Small intestine (tissue), 7 donors: ENCODE measurements around the gene PPP2R2B. TPM values are rescaled to one million over a fixed set of nuclear protein-coding genes. Genes with fewer than 3 reads are reported as not detected.

Source experiments
- DNase-seq, 2 donors: peaks; one replicate each; pipeline versions ENCODE4 v3.0.0 to v3.0.0-alpha.2; 2013
- FAIRE-seq: peaks from 2 replicates; lab custom pipeline; 2012; peaks lifted over from hg19 to GRCh38; lab: Jason Lieb, UNC
- H3K27ac ChIP-seq, 3 donors: one replicate each; pipeline ENCODE4 v1.5.1; 2013; ENCODE audit warnings: low read length in 2 of 3, mild to moderate bottlenecking in 2 of 3, control low read depth in 1 of 3, inconsistent platforms in 1 of 3, low read depth in 1 of 3, moderate library complexity in 1 of 3
- H3K27me3 ChIP-seq, 3 donors: one replicate each; pipeline ENCODE4 v1.6.1; 2013; ENCODE audit warnings: low read length in 3 of 3, inconsistent platforms in 1 of 3; ENCODE audit not compliant: control insufficient read depth in 3 of 3, insufficient read depth in 3 of 3
- H3K36me3 ChIP-seq, 3 donors: one replicate each; pipeline ENCODE4 v1.6.1; 2013; ENCODE audit warnings: low read length in 3 of 3, inconsistent platforms in 1 of 3, low read depth in 1 of 3, mild to moderate bottlenecking in 1 of 3, moderate library complexity in 1 of 3; ENCODE audit not compliant: control insufficient read depth in 3 of 3, insufficient read depth in 2 of 3
- H3K4me1 ChIP-seq, 3 donors: one replicate each; pipeline ENCODE4 v1.6.1; 2013; ENCODE audit warnings: low read length in 2 of 3, inconsistent platforms in 1 of 3, low read depth in 1 of 3, mild to moderate bottlenecking in 1 of 3, moderate library complexity in 1 of 3; ENCODE audit not compliant: control insufficient read depth in 3 of 3, insufficient read depth in 2 of 3
- H3K4me3 ChIP-seq, 3 donors: one replicate each; pipeline ENCODE4 v1.5.1; 2013; ENCODE audit warnings: low read length in 3 of 3, control low read depth in 1 of 3, inconsistent platforms in 1 of 3, low read depth in 1 of 3, mild to moderate bottlenecking in 1 of 3, moderate library complexity in 1 of 3
- H3K9me3 ChIP-seq, 2 donors: one replicate each; pipeline ENCODE4 v1.6.1; 2013; ENCODE audit warnings: low read depth in 1 of 2, low read length in 1 of 2; ENCODE audit not compliant: control insufficient read depth in 2 of 2, insufficient read depth in 1 of 2
- WGBS, 3 donors: extraction: QIAGEN DNeasy Blood & Tissue Kit; methylation state at CpG; one replicate each; pipeline ENCODE4 v1.1.7; 2013; 5-methylcytosine and 5-hydroxymethylcytosine counted together
- polyA plus RNA-seq, 4 donors: library from polyadenylated mRNA; stranded (reverse) in 3 of 4; unstranded in 1 of 4; fragments of 200-250 nt in 3 of 4; fragments of 120-200 nt in 1 of 4; gene quantifications; one replicate each; pipeline versions ENCODE4 v1.2.1 to v1.2.3, GENCODE V29; 2013
- donor health status: healthy with polysubstance abuse.
- donor health status: control.
- donor health status: control.
- donor health status: Bipolar disorder and iron deficiency.
- donor health status: healthy.

The PPP2R2B gene
- polyA plus RNA-seq, 4 donors = 0.22 to 3.8 (median 1.6) TPM

DNA sequence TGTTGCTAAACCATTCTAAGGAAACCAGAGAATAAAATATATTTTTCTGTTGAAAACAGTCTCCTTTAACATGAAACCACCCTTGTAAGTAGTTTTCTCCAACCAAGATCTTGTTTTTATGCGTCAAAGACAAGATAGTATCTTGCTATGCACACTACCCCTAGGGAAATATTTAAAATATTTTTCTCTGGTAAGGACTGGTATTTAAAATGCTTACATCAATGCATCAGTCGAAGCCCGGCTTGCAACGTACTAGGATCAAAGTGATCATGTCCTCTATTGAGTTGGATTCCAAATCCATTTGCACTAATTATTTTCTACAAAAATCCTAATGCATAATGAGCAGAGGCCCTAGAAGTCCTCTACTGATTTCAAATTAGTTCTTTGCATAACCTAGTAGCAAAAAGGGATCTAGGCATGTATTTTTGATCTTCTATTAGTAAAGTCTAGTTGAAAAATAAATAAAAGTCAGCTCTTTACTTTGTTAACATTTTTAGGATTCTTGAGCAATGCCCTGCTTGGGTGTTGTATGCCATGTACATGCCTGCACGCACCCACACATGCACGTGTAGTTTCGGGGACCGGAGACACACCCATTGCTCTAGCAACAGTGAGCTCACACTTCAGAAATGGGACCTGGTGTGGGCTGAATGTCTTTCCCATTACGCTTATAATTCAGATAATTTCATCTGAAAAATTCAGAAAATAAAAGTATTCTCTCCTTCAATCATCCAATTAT is 197.5 kb downstream of the PPP2R2B start:
- Histone ChIP-seq H3K27ac (no peak overlapping the region), H3K4me3 (no peak overlapping the region), H3K36me3 (no peaks in the 10 kb centered on the region), H3K9me3 (no peaks in the 10 kb centered on the region), H3K27me3 (no peaks in the 10 kb centered on the region), H3K4me1 (no peaks in the 10 kb centered on the region)
- WGBS, 3 donors = 85 to 91% (median 88%) methylated on average over 9 of the region's 9 CpGs
- FAIRE-seq (no peak), DNase-seq (no peak)

DNA sequence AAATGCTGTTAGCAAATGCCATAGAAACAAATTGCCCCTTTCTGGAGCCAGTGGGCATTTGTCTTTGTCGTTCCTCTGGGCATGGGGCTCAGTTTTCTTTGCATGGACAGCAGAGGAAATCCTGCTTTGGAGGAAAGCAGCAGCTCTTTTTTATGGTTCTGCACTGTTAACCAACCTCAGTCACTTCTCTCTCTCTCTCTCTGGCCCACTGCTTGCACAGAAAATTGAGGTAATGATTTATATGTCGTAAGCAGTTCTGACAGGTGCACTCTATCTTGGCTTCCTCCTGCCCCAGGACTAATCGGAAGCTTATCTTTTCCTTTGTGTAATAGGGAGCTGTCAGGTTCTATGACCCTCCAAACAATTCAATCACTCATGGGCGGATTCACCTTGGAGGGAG is 202.9 kb downstream of the PPP2R2B start:
- Histone ChIP-seq H3K4me1 (no peaks in the 10 kb centered on the region), H3K36me3 (no peaks in the 10 kb centered on the region)
- FAIRE-seq = no peak

DNA sequence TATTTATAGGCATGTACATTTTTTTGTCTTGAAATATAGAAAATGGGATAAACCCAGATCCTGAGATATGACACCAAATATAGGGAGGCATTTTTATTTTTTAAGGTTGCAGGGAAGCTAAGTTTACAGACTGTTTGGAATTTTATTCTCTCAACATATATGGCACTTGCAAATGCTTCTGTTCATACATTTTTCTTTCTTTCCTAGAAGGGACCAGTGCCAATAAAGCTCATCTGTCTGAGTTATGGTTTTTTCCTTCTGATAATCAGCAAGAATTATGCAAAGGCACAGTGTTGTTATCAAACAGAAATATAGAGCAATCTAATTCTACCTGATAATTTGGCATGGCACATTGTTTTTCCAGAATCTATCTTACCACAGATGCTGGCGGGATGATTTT is 205.7 kb downstream of the PPP2R2B start:
- WGBS, 3 donors = 69 to 92% (median 86%) methylated on average over 1 of the region's 1 CpG

More for the DNA sequence above, 202.9 kb downstream of the PPP2R2B start:
- Histone ChIP-seq H3K27ac (no peak overlapping the region), H3K27me3 (no peaks in the 10 kb centered on the region), H3K9me3 (no peaks in the 10 kb centered on the region), H3K4me3 (no peak overlapping the region)
- DNase-seq = no peak
- WGBS, 3 donors = 10 to 22% (median 18%) methylated on average over 4 of the region's 4 CpGs

DNA sequence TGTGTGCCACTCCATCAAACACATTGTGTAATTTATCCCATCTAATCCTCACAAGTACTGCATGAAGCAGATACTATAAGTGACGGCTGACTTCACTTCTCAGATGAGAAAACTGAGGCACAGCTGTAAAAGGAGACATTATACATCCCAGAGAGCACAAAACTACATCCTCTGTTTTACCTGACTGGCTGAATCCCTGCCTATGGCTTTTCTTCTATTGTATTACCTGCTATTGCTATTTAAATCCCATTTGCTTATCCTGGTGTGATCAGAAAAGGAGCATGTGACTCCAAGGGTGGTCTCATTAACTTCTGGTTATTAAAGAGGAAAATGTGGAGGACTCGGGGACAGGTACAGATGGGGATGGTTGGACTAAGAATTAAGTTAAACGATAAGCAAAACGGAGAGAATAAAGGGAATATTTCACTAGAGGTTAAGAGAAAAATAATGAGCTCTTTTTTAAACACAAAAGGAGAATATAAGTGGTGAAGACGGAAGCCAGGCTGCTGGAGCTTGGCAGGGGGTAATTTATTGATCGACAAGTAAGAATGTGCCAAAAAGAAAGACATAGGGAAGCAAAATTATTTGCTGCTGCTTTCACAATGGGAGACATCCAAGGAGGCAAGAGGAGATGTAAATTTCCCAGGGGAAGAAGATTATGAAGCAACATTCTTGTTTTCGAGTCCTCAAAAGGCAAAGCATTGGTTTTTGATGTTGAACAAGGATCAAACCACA is 206.8 kb downstream of the PPP2R2B start:
- Histone ChIP-seq H3K27ac (no peak overlapping the region), H3K9me3 (no peaks in the 10 kb centered on the region), H3K27me3 (no peaks in the 10 kb centered on the region), H3K4me1 (no peaks in the 10 kb centered on the region), H3K36me3 (no peaks in the 10 kb centered on the region), H3K4me3 (no peak overlapping the region)
- DNase-seq (no peak), FAIRE-seq (no peak)
- 66 to 71% (median 68%) methylated on average over 7 of the region's 7 CpGs for WGBS, 3 donors

More for the DNA sequence above, 205.7 kb downstream of the PPP2R2B start:
- DNase-seq = no peak
- Histone ChIP-seq H3K4me1 (no peaks in the 10 kb centered on the region), H3K9me3 (no peaks in the 10 kb centered on the region), H3K27me3 (no peaks in the 10 kb centered on the region), H3K4me3 (no peak overlapping the region), H3K27ac (no peak overlapping the region), H3K36me3 (no peaks in the 10 kb centered on the region)
- no peak for FAIRE-seq

DNA sequence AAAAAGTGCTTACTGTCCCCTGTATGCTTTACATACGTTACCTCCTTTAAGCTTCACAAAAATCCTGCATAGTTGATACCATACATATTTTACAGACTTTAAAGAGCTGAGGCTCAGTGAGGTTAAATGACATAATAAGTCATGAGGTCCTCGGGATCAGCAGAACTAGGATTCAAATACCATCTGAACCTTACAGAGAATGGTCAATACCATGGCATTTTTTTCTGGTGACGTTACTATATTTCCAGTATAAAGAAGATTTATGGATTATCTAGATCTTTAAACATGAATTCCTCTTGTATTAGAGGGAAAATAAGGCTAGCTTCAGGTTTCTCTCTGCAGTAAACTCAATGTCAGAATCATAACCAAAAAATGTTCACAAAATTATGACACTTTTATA is 208.9 kb downstream of the PPP2R2B start:
- FAIRE-seq (no peak), DNase-seq (no peak)
- Histone ChIP-seq H3K4me1 (no peaks in the 10 kb centered on the region), H3K27ac (no peak overlapping the region), H3K36me3 (no peaks in the 10 kb centered on the region), H3K4me3 (no peak overlapping the region), H3K27me3 (no peaks in the 10 kb centered on the region), H3K9me3 (no peaks in the 10 kb centered on the region)
- 67 to 72% (median 69%) methylated on average over 3 of the region's 3 CpGs for WGBS, 3 donors

DNA sequence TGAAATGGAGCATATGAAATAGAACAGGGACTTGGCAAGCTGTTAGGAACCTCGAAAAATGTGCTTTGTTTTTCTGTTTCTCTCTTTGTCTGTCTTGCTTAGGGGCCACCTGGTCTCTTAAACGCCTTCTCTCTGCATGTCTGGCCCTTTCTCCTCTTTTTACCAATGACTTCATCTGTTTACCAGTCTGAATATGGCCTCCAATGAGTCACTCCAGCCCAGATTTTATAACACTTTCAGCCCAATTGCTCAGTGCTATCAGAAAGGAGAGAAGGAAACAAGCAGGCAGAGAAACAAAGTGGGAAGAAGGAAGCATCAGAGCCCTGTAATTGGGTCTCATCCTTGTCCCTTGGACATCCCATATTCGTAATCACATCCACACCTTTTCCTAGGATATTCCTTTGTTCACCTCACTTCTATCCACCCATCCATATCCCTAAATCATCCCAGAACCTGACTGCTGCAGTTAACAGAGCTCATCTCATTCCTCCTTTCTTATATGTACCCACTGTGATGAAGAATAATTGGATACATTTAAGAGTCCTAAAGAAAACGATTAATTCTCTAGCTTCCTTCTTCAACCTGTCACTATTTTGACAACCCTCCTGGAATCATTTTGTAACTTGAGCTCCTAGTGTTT is 210.8 kb downstream of the PPP2R2B start:
- no peaks in the 10 kb centered on the region for H3K27me3 ChIP-seq
- H3K9me3 ChIP-seq = no peaks in the 10 kb centered on the region
- WGBS, 3 donors = 18 to 44% (median 23%) methylated on average over 4 of the region's 4 CpGs
- H3K4me3 ChIP-seq = no peak overlapping the region
- H3K27ac ChIP-seq = no peak overlapping the region
- peak in 1 of 2 donors; percentile 13 for DNase-seq
- H3K4me1 ChIP-seq = no peaks in the 10 kb centered on the region
- no peak for FAIRE-seq
- H3K36me3 ChIP-seq = no peaks in the 10 kb centered on the region

DNA sequence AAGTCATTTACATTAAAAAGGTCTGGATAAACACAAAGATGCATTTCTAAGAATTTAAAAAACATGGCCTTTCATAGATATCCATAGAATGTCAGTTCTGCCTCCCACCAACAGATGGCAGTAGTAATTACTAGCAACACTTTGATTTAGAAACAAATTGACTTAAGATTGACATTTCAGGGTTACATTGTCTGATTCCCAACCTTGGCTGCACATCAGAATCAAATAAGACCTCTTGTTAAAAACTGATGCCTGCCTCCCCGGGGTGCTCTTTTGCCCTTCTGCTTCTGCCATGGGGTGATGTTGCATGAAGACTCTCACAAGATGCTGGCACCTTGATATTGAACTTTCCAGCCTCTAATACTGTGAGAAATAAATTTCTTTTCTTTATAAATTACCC is 216.3 kb downstream of the PPP2R2B start:
- WGBS, 3 donors = 75 to 93% (median 81%) methylated on average over 1 of the region's 1 CpG
- Histone ChIP-seq H3K4me3 (no peak overlapping the region), H3K36me3 (no peaks in the 10 kb centered on the region), H3K27ac (no peak overlapping the region), H3K4me1 (no peaks in the 10 kb centered on the region), H3K27me3 (no peaks in the 10 kb centered on the region), H3K9me3 (no peaks in the 10 kb centered on the region)
- FAIRE-seq = no peak
- peak; percentile 20 to 25 for DNase-seq

DNA sequence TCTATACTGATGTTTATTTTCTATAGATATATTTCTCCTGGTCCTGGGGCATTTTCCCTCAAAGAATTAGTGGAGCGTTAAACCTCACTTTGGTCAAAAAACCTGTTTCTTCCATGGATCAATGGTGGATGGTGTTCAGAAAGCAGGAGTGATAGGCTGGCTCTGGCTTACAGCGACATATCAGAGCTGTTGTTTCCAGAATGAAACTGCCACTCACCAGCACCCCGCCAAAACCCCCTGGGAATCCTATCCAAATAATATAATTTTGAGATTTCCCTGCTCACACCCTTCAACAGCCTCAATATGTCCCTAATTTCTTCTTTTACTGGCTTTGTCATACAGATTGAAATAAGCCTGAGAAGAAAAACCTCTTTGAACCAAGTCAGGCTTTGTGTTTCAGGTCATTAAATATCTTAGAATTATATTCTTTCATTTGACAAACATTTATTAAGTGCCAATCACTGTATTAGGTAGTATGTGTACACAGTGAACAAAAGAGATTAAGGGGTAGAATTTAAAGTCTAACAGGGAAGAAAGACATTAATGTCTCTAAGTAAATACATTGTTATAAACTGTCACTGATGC is 218.1 kb downstream of the PPP2R2B start:
- DNase-seq (no peak), FAIRE-seq (no peak)
- WGBS, 3 donors = 75 to 89% (median 89%) methylated on average over 3 of the region's 3 CpGs
- H3K27me3 ChIP-seq = no peaks in the 10 kb centered on the region
- H3K4me1 ChIP-seq = no peaks in the 10 kb centered on the region
- no peak overlapping the region for H3K27ac ChIP-seq
- no peaks in the 10 kb centered on the region for H3K36me3 ChIP-seq
- H3K4me3 ChIP-seq = no peak overlapping the region
- H3K9me3 ChIP-seq = no peaks in the 10 kb centered on the region
